Rectal smooth muscle tissue (tissue), 1 donor: ENCODE results near the gene NMUR2.

ENCODE experiments used
- H3K27ac ChIP-seq: one replicate; pipeline ENCODE4 v1.7.0; 2013; ENCODE audit warnings: low read depth, low read length, inconsistent platforms
- H3K27me3 ChIP-seq: one replicate; pipeline ENCODE4 v1.7.0; 2013; ENCODE audit warnings: low read length; ENCODE audit not compliant: control insufficient read depth, insufficient read depth
- H3K36me3 ChIP-seq: one replicate; pipeline ENCODE4 v1.7.0; 2013; ENCODE audit warnings: low read length; ENCODE audit not compliant: control insufficient read depth, insufficient read depth
- H3K4me1 ChIP-seq: one replicate; pipeline ENCODE4 v1.7.0; 2013; ENCODE audit warnings: low read length; ENCODE audit not compliant: control insufficient read depth, insufficient read depth
- H3K4me3 ChIP-seq: one replicate; pipeline ENCODE4 v1.7.0; 2013; ENCODE audit warnings: low read length
- H3K9ac ChIP-seq: one replicate; pipeline ENCODE4 v1.7.0; 2013; ENCODE audit warnings: low read length

Gene NMUR2, protein sequence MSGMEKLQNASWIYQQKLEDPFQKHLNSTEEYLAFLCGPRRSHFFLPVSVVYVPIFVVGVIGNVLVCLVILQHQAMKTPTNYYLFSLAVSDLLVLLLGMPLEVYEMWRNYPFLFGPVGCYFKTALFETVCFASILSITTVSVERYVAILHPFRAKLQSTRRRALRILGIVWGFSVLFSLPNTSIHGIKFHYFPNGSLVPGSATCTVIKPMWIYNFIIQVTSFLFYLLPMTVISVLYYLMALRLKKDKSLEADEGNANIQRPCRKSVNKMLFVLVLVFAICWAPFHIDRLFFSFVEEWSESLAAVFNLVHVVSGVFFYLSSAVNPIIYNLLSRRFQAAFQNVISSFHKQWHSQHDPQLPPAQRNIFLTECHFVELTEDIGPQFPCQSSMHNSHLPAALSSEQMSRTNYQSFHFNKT

DNA sequence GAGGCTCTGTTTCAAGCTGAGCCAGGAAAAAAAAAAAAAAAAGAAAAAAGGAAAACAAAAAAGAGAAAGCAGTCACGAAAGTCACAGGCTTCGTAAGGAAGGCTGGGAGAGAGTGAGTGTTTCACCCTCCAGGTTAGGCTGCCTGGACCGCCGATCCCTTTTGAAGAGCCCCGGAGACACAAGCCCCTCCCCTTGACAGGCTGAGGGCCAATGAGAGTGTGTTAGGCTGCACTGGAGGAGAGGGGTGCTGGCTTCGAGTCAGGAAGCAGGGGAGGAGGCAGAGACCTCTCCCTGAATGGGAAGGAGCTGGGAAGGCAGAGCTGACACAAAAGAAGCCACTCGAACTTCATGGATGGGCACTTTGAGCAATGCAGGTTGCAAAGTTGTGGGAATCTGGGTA is at the start of gene NMUR2:
Gene NMUR2 (minus strand): TSS at position 135 of the 400 bp plus-strand sequence. CDS start 166 bp downstream, outside the sequence.
- Histone ChIP-seq H3K4me1 (no peaks in the 10 kb centered on the region), H3K36me3 (no peaks in the 10 kb centered on the region), H3K4me3 (no peak within 1 kb of the TSS), H3K27ac (no peak within 1 kb of the TSS), H3K9ac (no peak within 1 kb of the TSS), H3K27me3 (no peaks in the 10 kb centered on the region)

DNA sequence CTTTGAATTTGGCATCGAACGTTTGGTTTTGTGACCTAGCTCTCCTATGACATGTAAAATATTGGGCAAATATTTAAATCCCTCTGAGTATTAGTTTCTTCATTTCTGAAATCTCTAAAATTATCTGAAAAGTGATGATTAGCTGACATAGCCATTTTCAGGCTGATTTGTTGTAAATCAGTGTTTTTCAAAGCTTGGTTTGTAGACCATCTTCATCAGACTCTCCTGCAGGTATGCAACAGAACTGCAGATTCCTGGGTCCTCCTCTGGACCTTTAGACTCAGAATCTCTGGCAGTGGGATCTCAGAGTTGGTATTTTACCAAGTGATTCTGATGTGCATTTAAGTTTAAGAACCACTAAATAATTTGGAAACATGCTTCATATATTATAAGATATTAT is 38.9 kb upstream of the NMUR2 start:
- Histone ChIP-seq H3K4me3 (no peak overlapping the region), H3K27me3 (no peaks in the 10 kb centered on the region), H3K27ac (no peak overlapping the region), H3K9ac (no peak overlapping the region), H3K36me3 (no peaks in the 10 kb centered on the region), H3K4me1 (no peaks in the 10 kb centered on the region)

DNA sequence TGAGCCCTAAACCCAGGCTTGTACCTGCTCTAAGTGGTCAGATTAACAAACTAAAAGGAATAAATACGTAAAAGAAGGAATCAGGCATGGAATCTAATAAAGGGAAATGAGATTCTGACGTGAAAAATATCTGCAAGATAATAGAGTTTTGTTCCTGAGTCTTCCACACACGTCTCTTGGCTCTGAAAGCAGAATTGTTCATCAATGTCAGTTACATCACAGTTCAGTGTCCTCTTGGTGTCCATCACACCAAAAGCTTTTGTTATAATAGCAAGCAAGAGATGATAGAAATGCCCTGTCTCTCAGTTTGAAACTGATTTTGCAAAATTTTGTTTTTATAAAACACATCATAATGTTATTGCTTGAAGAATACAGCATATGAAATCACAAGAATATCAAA is 34.7 kb upstream of the NMUR2 start:
- H3K4me3 ChIP-seq: no peak overlapping the region
- H3K36me3 ChIP-seq: no peaks in the 10 kb centered on the region
- no peak overlapping the region for H3K9ac ChIP-seq
- no peak overlapping the region for H3K27ac ChIP-seq
- H3K27me3 ChIP-seq: no peaks in the 10 kb centered on the region
- H3K4me1 ChIP-seq: no peaks in the 10 kb centered on the region

DNA sequence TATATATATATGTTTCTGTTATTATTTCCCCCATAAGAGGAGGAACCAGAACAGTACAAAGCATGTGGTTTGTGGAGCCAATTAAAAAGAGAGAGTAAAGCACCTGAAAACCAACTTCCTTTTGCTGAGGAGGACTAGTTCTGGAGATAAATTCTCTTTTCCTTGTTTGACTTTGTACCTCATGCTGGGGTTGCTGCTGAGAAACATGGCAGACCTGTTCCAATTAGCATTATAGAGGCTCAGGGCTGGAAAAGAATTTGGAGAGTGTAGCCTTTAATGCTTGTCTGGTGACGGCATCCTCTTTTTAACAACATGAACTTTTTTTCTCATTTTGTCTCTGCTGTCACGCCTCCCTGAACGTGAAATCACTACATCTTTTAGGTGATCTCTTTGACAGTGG is 32.8 kb upstream of the NMUR2 start:
- no peaks in the 10 kb centered on the region for H3K36me3 ChIP-seq
- H3K4me1 ChIP-seq: no peaks in the 10 kb centered on the region
- no peaks in the 10 kb centered on the region for H3K27me3 ChIP-seq
- H3K9ac ChIP-seq: no peak overlapping the region
- no peak overlapping the region for H3K27ac ChIP-seq
- no peak overlapping the region for H3K4me3 ChIP-seq

DNA sequence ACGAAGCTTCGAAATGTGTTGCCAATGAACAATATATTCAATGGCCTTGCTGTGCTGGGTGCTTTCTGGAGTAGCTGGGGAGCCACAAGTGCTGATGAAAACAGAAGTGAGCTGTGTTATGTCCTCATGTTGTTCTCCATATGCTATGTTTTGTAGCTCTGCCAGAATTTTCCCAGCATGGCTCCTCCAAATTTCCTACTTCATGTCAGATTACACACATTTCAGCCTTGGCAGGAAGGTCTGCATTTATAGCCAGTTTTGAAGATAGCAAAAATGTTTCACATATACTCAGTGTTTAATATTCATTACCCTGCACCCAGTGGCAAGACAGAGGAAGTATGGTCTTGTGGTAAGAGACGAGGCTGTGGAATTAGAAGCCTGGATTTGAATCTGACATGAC is 22.6 kb upstream of the NMUR2 start:
- Histone ChIP-seq H3K9ac (no peak overlapping the region), H3K36me3 (no peaks in the 10 kb centered on the region), H3K27me3 (no peaks in the 10 kb centered on the region), H3K27ac (no peak overlapping the region), H3K4me1 (no peaks in the 10 kb centered on the region), H3K4me3 (no peak overlapping the region)

DNA sequence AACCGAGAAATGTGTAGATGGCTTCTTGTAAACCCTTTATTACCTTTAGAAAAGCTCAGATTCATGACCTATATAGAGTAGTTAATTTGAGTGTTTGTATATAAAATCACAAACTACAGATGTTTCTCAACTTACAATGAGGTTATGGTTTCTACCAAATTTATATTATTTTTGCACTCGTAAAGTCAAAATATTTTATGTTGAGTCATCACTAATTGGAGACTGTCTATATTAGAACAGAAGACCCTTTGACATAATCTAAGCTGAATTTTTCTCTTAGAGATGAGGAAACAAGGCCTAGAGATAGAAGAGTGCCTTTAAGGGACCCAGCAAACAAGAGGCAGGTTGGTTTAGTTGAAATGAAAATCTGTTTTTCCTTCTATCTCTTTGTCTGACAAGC is 20.0 kb upstream of the NMUR2 start:
- no peak overlapping the region for H3K9ac ChIP-seq
- H3K27me3 ChIP-seq: no peaks in the 10 kb centered on the region
- no peak overlapping the region for H3K4me3 ChIP-seq
- H3K4me1 ChIP-seq: no peaks in the 10 kb centered on the region
- H3K27ac ChIP-seq: no peak overlapping the region
- no peaks in the 10 kb centered on the region for H3K36me3 ChIP-seq

DNA sequence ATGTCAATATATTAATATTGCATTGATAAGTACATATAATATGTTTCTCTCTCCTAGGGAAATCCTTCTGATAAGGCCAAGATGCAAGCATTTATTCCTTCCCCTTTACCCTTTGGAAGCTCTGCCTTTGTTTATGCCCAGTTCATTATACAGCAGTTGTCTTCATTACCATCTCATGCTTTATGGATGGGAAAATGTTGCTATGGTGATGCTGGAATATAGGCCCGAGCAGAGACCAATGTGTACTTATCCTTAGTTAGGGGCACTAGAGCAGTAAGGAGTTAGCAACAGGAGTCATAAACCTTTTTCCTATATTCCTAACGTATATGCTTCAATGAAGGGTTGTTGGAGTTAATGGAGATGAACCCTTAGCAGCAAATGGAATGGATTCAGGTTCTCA is 19.4 kb upstream of the NMUR2 start:
- H3K27ac ChIP-seq: no peak overlapping the region
- no peaks in the 10 kb centered on the region for H3K36me3 ChIP-seq
- no peak overlapping the region for H3K4me3 ChIP-seq
- no peaks in the 10 kb centered on the region for H3K4me1 ChIP-seq
- no peak overlapping the region for H3K9ac ChIP-seq
- H3K27me3 ChIP-seq: no peaks in the 10 kb centered on the region

DNA sequence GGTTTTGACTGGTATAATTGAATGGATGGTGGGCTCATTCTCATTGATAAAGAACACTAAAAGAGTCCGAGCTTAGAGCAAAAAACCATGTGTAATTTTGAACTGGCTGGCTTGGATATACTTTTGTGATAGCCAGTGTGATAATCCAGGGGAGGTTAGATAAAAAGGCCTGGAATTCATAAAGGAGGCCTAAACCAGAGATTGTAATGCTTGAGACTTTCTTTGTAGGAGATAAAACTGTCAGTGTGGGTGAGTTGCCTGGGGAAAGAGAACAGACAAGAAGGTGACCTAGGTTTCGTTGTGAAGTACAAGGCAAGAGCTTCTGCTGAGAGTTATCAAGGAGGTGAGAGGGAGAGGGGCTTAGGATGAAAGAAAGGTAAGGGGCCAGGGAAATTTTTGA is 17.0 kb upstream of the NMUR2 start:
- H3K36me3 ChIP-seq: no peaks in the 10 kb centered on the region
- no peak overlapping the region for H3K4me3 ChIP-seq
- no peak overlapping the region for H3K27ac ChIP-seq
- H3K27me3 ChIP-seq: no peaks in the 10 kb centered on the region
- no peak overlapping the region for H3K9ac ChIP-seq
- no peaks in the 10 kb centered on the region for H3K4me1 ChIP-seq

DNA sequence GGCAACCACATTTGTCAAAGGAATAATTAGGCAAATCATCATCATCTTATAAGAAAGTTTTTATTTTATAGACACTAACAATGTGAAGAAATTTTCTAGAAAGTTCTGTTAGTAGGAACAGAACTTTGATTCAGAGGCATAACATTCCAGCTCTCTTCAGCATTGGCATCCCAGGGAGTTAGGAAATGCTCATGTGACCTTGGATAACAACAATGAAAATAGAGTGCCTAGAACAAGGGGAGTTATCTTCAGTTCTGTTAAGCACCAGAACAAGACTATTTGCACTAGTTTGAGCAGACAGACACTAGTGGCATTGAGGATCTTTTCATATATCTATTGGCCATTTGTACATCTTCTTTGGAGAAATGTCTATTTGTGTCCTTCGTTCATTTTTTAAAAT is 7.0 kb upstream of the NMUR2 start:
- Histone ChIP-seq H3K4me1 (no peaks in the 10 kb centered on the region), H3K4me3 (no peak overlapping the region), H3K36me3 (no peaks in the 10 kb centered on the region), H3K9ac (no peak overlapping the region), H3K27me3 (no peaks in the 10 kb centered on the region), H3K27ac (no peak overlapping the region)

DNA sequence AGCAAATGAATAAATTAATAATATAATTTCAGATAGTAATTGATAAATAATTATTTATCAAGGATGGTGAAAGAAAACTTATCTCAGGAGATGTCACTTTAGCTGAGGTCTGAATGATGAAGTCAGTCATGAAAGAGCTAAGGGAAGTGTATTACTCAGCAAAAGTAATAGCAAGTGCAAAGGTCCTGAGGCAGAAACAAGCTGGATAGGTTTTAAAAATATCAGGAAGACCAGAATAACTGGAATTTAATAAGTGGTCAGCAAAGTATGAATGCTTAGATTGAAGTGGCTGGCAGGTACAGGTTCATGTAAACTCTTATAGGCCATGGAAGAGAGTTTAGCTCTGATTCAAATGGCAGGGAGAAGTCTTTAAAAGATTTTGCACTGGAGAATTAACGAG is 1.0 kb upstream of the NMUR2 start:
- no peak overlapping the region for H3K4me3 ChIP-seq
- no peaks in the 10 kb centered on the region for H3K36me3 ChIP-seq
- H3K27ac ChIP-seq: no peak overlapping the region
- no peak overlapping the region for H3K9ac ChIP-seq
- no peaks in the 10 kb centered on the region for H3K4me1 ChIP-seq
- H3K27me3 ChIP-seq: no peaks in the 10 kb centered on the region

DNA sequence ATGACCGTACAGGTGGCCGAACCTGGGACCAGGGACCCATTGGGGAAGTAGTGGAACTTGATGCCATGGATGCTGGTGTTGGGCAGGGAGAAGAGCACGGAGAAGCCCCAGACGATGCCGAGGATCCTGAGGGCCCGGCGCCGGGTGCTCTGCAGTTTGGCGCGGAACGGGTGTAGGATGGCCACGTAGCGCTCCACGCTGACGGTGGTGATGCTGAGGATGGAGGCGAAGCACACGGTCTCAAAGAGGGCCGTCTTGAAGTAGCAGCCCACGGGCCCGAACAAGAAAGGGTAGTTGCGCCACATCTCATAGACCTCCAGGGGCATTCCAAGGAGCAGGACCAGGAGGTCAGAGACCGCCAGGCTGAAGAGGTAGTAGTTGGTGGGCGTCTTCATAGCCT is 585 bp downstream of the NMUR2 start:
- no peaks in the 10 kb centered on the region for H3K27me3 ChIP-seq
- no peak overlapping the region for H3K9ac ChIP-seq
- no peaks in the 10 kb centered on the region for H3K36me3 ChIP-seq
- H3K4me1 ChIP-seq: no peaks in the 10 kb centered on the region
- H3K4me3 ChIP-seq: no peak overlapping the region
- no peak overlapping the region for H3K27ac ChIP-seq

DNA sequence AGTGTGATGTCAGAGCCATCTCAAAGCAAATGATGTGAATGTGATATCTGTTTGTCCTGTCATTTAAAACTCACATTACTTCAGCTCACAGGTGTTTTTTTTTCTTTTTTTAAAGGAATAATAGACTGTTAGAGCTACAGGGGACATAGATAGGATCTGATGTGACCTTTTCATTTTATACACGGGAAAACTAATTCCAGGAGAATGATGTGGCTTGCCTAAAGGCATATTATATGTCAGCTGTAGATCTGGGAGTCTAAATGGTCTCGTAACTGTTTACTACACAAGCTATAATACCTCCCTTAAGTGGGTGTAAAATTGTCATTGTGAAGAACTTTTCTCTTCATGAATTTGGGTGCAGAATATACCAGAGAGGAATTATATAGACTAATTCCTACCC is 2.0 kb downstream of the NMUR2 start:
- no peaks in the 10 kb centered on the region for H3K4me1 ChIP-seq
- H3K27ac ChIP-seq: no peak overlapping the region
- no peak overlapping the region for H3K9ac ChIP-seq
- H3K4me3 ChIP-seq: no peak overlapping the region
- no peaks in the 10 kb centered on the region for H3K36me3 ChIP-seq
- H3K27me3 ChIP-seq: no peaks in the 10 kb centered on the region

DNA sequence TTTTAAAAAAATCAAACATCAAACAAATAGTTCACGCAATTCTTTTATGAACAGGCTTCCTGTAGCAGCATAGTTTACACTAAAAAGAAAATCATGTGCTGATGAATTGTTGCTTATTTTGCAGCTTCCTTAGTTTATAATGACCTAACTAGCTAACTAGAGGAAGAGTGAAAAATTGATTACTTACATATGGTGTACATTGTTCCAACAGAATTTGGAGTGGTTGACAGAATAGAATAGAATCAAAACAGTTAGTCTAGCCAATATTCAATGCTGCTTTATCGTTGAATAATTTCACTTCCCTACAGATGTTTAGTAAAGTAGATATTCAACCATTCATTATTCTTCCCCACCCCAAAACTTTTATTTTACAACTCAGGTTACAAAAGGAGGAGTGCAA is 4.2 kb downstream of the NMUR2 start:
- Histone ChIP-seq H3K4me1 (no peaks in the 10 kb centered on the region), H3K36me3 (no peaks in the 10 kb centered on the region), H3K27ac (no peak overlapping the region), H3K9ac (no peak overlapping the region), H3K4me3 (no peak overlapping the region), H3K27me3 (no peaks in the 10 kb centered on the region)
